ENCODE data around the gene STK32B. TPM values are rescaled to one million over a fixed set of nuclear protein-coding genes. Genes with fewer than 3 reads are reported as not detected.
"Not testable (repeated sequence)": the region's sequence is repeated elsewhere in the genome, so short reads cannot be mapped to it uniquely, and the experiment has no call there.

STK32B gene
- total RNA-seq, 3 donors from 2014 or later, result not detected

GRCh38 chr4:5215321-5215720 lies 164.0 kb downstream of the STK32B start:
- Mint-ChIP-seq H3K36me3 (ENCODE audit: insufficient read depth) (no peaks in the 10 kb centered on the region), H3K4me1 (ENCODE audit: low read depth) (no peaks in the 10 kb centered on the region), H3K9me3 (no peaks in the 10 kb centered on the region), H3K4me3 (no peak overlapping the region), H3K27me3 (ENCODE audit: low read depth) (peaks cover under 1% of the 10 kb centered on the region)
- ATAC-seq (no peak), DNase-seq (no peak)

- ATAC-seq (no peak), DNase-seq (no peak)
- H3K4me1 Mint-ChIP-seq (ENCODE audit: low read depth), result no peaks in the 10 kb centered on the region
- H3K36me3 Mint-ChIP-seq (ENCODE audit: insufficient read depth), result no peaks in the 10 kb centered on the region
- no peak overlapping the region for H3K4me3 Mint-ChIP-seq
- H3K9me3 Mint-ChIP-seq, result peaks cover 12% of the 10 kb centered on the region
- no peaks in the 10 kb centered on the region for H3K27me3 Mint-ChIP-seq (ENCODE audit: low read depth)
Observed at GRCh38 chr4:5217421-5217820, 166.1 kb downstream of the STK32B start.

GRCh38 chr4:5218376-5219069 lies 167.2 kb downstream of the STK32B start:
- Mint-ChIP-seq H3K4me1 (ENCODE audit: low read depth) (no peaks in the 10 kb centered on the region), H3K27me3 (ENCODE audit: low read depth) (no peaks in the 10 kb centered on the region), H3K36me3 (ENCODE audit: insufficient read depth) (no peaks in the 10 kb centered on the region), H3K9me3 (peaks cover 12% of the 10 kb centered on the region), H3K4me3 (no peak overlapping the region)
- DNase-seq, result no peak
- no peak for ATAC-seq

- no peak overlapping the region for H3K4me3 Mint-ChIP-seq
- H3K9me3 Mint-ChIP-seq, result peaks cover 12% of the 10 kb centered on the region
- no peaks in the 10 kb centered on the region for H3K4me1 Mint-ChIP-seq (ENCODE audit: low read depth)
- no peak for DNase-seq
- H3K36me3 Mint-ChIP-seq (ENCODE audit: insufficient read depth), result no peaks in the 10 kb centered on the region
- no peak for ATAC-seq
- H3K27me3 Mint-ChIP-seq (ENCODE audit: low read depth), result no peaks in the 10 kb centered on the region
Observed at GRCh38 chr4:5220028-5220427, 168.7 kb downstream of the STK32B start.

GRCh38 chr4:5222047-5222446 lies 170.8 kb downstream of the STK32B start:
- ATAC-seq, result no peak
- Mint-ChIP-seq H3K9me3 (peaks cover 12% of the 10 kb centered on the region), H3K4me3 (no peak overlapping the region), H3K4me1 (ENCODE audit: low read depth) (no peaks in the 10 kb centered on the region), H3K36me3 (ENCODE audit: insufficient read depth) (no peaks in the 10 kb centered on the region), H3K27me3 (ENCODE audit: low read depth) (no peaks in the 10 kb centered on the region)
- DNase-seq, result no peak

GRCh38 chr4:5222951-5223350 lies 171.7 kb downstream of the STK32B start:
- no peaks in the 10 kb centered on the region for H3K27me3 Mint-ChIP-seq (ENCODE audit: low read depth)
- H3K9me3 Mint-ChIP-seq, result peaks cover 12% of the 10 kb centered on the region
- H3K4me3 Mint-ChIP-seq, result no peak overlapping the region
- DNase-seq (no peak), ATAC-seq (no peak)
- no peaks in the 10 kb centered on the region for H3K4me1 Mint-ChIP-seq (ENCODE audit: low read depth)
- H3K36me3 Mint-ChIP-seq (ENCODE audit: insufficient read depth), result no peaks in the 10 kb centered on the region

- ATAC-seq (no peak), DNase-seq (no peak)
- no peak overlapping the region for H3K4me3 Mint-ChIP-seq
- no peaks in the 10 kb centered on the region for H3K36me3 Mint-ChIP-seq (ENCODE audit: insufficient read depth)
- no peaks in the 10 kb centered on the region for H3K4me1 Mint-ChIP-seq (ENCODE audit: low read depth)
- peaks cover 12% of the 10 kb centered on the region for H3K9me3 Mint-ChIP-seq
- H3K27me3 Mint-ChIP-seq (ENCODE audit: low read depth), result no peaks in the 10 kb centered on the region
Observed at GRCh38 chr4:5224340-5224739, 173.1 kb downstream of the STK32B start.

GRCh38 chr4:5232549-5232948 lies 181.3 kb downstream of the STK32B start:
- DNase-seq, result no peak
- no peak for ATAC-seq
- no peaks in the 10 kb centered on the region for H3K4me1 Mint-ChIP-seq (ENCODE audit: low read depth)
- H3K9me3 Mint-ChIP-seq, result no peaks in the 10 kb centered on the region
- H3K27me3 Mint-ChIP-seq (ENCODE audit: low read depth), result no peaks in the 10 kb centered on the region
- no peaks in the 10 kb centered on the region for H3K36me3 Mint-ChIP-seq (ENCODE audit: insufficient read depth)
- no peak overlapping the region for H3K4me3 Mint-ChIP-seq

GRCh38 chr4:5237086-5237660 lies 185.9 kb downstream of the STK32B start:
- DNase-seq (no peak), ATAC-seq (no peak)
- Mint-ChIP-seq H3K4me1 (ENCODE audit: low read depth) (no peaks in the 10 kb centered on the region), H3K27me3 (ENCODE audit: low read depth) (no peaks in the 10 kb centered on the region), H3K4me3 (no peak overlapping the region), H3K9me3 (no peaks in the 10 kb centered on the region), H3K36me3 (ENCODE audit: insufficient read depth) (no peaks in the 10 kb centered on the region)

GRCh38 chr4:5238173-5238572 lies 186.9 kb downstream of the STK32B start:
- H3K27me3 Mint-ChIP-seq (ENCODE audit: low read depth), result no peaks in the 10 kb centered on the region
- DNase-seq, result no peak
- H3K36me3 Mint-ChIP-seq (ENCODE audit: insufficient read depth), result no peaks in the 10 kb centered on the region
- no peak overlapping the region for H3K4me3 Mint-ChIP-seq
- no peak for ATAC-seq
- H3K4me1 Mint-ChIP-seq (ENCODE audit: low read depth), result no peaks in the 10 kb centered on the region
- no peaks in the 10 kb centered on the region for H3K9me3 Mint-ChIP-seq

GRCh38 chr4:5247061-5247460 lies 195.8 kb downstream of the STK32B start:
- H3K27me3 Mint-ChIP-seq (ENCODE audit: low read depth); H3K9me3 Mint-ChIP-seq; DNase-seq; H3K4me3 Mint-ChIP-seq; H3K36me3 Mint-ChIP-seq (ENCODE audit: insufficient read depth); ATAC-seq; H3K4me1 Mint-ChIP-seq (ENCODE audit: low read depth): not testable (repeated sequence)

- no peak overlapping the region for H3K4me3 Mint-ChIP-seq
- DNase-seq (no peak), ATAC-seq (no peak)
- no peaks in the 10 kb centered on the region for H3K4me1 Mint-ChIP-seq (ENCODE audit: low read depth)
- H3K36me3 Mint-ChIP-seq (ENCODE audit: insufficient read depth), result no peaks in the 10 kb centered on the region
- peaks cover 4% of the 10 kb centered on the region for H3K9me3 Mint-ChIP-seq
- H3K27me3 Mint-ChIP-seq (ENCODE audit: low read depth), result peaks cover 2% of the 10 kb centered on the region
Observed at GRCh38 chr4:5247735-5248134, 196.5 kb downstream of the STK32B start.

- ATAC-seq (no peak), DNase-seq (no peak)
- H3K9me3 Mint-ChIP-seq, result peaks cover 4% of the 10 kb centered on the region
- peaks cover 4% of the 10 kb centered on the region for H3K27me3 Mint-ChIP-seq (ENCODE audit: low read depth)
- no peaks in the 10 kb centered on the region for H3K36me3 Mint-ChIP-seq (ENCODE audit: insufficient read depth)
- H3K4me3 Mint-ChIP-seq, result no peak overlapping the region
- H3K4me1 Mint-ChIP-seq (ENCODE audit: low read depth), result no peaks in the 10 kb centered on the region
Observed at GRCh38 chr4:5249727-5250126, 198.4 kb downstream of the STK32B start.

GRCh38 chr4:5250536-5250935 lies 199.3 kb downstream of the STK32B start:
- not testable (repeated sequence) for H3K4me3 Mint-ChIP-seq; H3K4me1 Mint-ChIP-seq (ENCODE audit: low read depth); H3K36me3 Mint-ChIP-seq (ENCODE audit: insufficient read depth)

GRCh38 chr4:5256421-5256820 lies 205.1 kb downstream of the STK32B start:
- ATAC-seq, result no peak
- no peaks in the 10 kb centered on the region for H3K4me1 Mint-ChIP-seq (ENCODE audit: low read depth)
- no peaks in the 10 kb centered on the region for H3K9me3 Mint-ChIP-seq
- H3K27me3 Mint-ChIP-seq (ENCODE audit: low read depth), result peaks cover 4% of the 10 kb centered on the region
- no peaks in the 10 kb centered on the region for H3K36me3 Mint-ChIP-seq (ENCODE audit: insufficient read depth)
- DNase-seq, result no peak
- H3K4me3 Mint-ChIP-seq, result no peak overlapping the region

More at GRCh38 chr4:5250536-5250935, 199.3 kb downstream of the STK32B start:
- not testable (repeated sequence) for ATAC-seq; H3K9me3 Mint-ChIP-seq; DNase-seq; H3K27me3 Mint-ChIP-seq (ENCODE audit: low read depth)

Data from activated T-cell treated with anti-CD3 and anti-CD28 coated beads, Interleukin-2, amount 50 U/mL, for 4 hours (primary cell).